Stimulated activated naive CD8-positive, alpha-beta T cell treated with anti-CD3 and anti-CD28 coated beads, Interleukin-15, Interleukin-2, amounts not matched to agents 100 U/mL and 50 U/mL, for 24 hours (primary cell): ENCODE results near the gene WDR20.
"Not testable (repeated sequence)": the region's sequence is repeated elsewhere in the genome, so short reads cannot be mapped to it uniquely, and the experiment has no call there.

ENCODE experiments used
- ATAC-seq: fragments of 150-1000 bp; cut with Tn5 transposase; one replicate; pipeline ENCODE4 v1.10.0; 2021
- DNase-seq: peaks from one replicate; pipeline ENCODE4 v3.0.0; 2021

Gene WDR20

GRCh38 chr14:102131741-102132140 is 8.0 kb upstream of the WDR20 start:
- DNase-seq (no peak), ATAC-seq (no peak)

GRCh38 chr14:102134021-102134420 is 5.7 kb upstream of the WDR20 start:
- not testable (repeated sequence) for DNase-seq, ATAC-seq

- not testable (repeated sequence) for DNase-seq, ATAC-seq
Measured at GRCh38 chr14:102134719-102135118, 5.0 kb upstream of the WDR20 start.

GRCh38 chr14:102135456-102135855 is 4.2 kb upstream of the WDR20 start:
- not testable (repeated sequence) for DNase-seq, ATAC-seq

- DNase-seq = no peak
- ATAC-seq = no peak
Measured at GRCh38 chr14:102138535-102138934, 1.2 kb upstream of the WDR20 start.

- no peak for DNase-seq
- ATAC-seq = no peak
Measured at GRCh38 chr14:102138961-102139285, 774 bp upstream of the WDR20 start.

- ATAC-seq (peak; percentile 7), DNase-seq (peak; percentile 37)
Measured at GRCh38 chr14:102140027-102140749, 491 bp downstream of the WDR20 start.

GRCh38 chr14:102140750-102141145 is 1.1 kb downstream of the WDR20 start:
- ATAC-seq = no peak
- DNase-seq = no peak

- ATAC-seq (no peak), DNase-seq (no peak)
Measured at GRCh38 chr14:102141797-102142196, 2.1 kb downstream of the WDR20 start.

- DNase-seq = no peak
- ATAC-seq = no peak
Measured at GRCh38 chr14:102144914-102145313, 5.2 kb downstream of the WDR20 start.

GRCh38 chr14:102145395-102145794 is 5.7 kb downstream of the WDR20 start:
- no peak for DNase-seq
- ATAC-seq = no peak

GRCh38 chr14:102146423-102146822 is 6.7 kb downstream of the WDR20 start:
- no peak for ATAC-seq
- no peak for DNase-seq

GRCh38 chr14:102150083-102150482 is 10.4 kb downstream of the WDR20 start:
- ATAC-seq (no peak), DNase-seq (no peak)

- DNase-seq (no peak), ATAC-seq (no peak)
Measured at GRCh38 chr14:102150744-102151143, 11.0 kb downstream of the WDR20 start.

- ATAC-seq, DNase-seq: not testable (repeated sequence)
Measured at GRCh38 chr14:102151411-102151810, 11.7 kb downstream of the WDR20 start.

- ATAC-seq (no peak), DNase-seq (no peak)
Measured at GRCh38 chr14:102154121-102154520, 14.4 kb downstream of the WDR20 start.

GRCh38 chr14:102154821-102155549 is 15.3 kb downstream of the WDR20 start:
- DNase-seq = no peak
- ATAC-seq = no peak

GRCh38 chr14:102157346-102157745 is 17.6 kb downstream of the WDR20 start:
- ATAC-seq (no peak), DNase-seq (no peak)

- DNase-seq = no peak
- ATAC-seq = peak; percentile 59
Measured at GRCh38 chr14:102158797-102159196, 19.1 kb downstream of the WDR20 start.

- ATAC-seq (no peak), DNase-seq (no peak)
Measured at GRCh38 chr14:102159841-102160240, 20.1 kb downstream of the WDR20 start.

- DNase-seq (no peak), ATAC-seq (no peak)
Measured at GRCh38 chr14:102162487-102162886, 22.8 kb downstream of the WDR20 start.

GRCh38 chr14:102164241-102164641 is 24.5 kb downstream of the WDR20 start:
- ATAC-seq (no peak), DNase-seq (no peak)

- DNase-seq (no peak), ATAC-seq (no peak)
Measured at GRCh38 chr14:102164965-102165364, 25.3 kb downstream of the WDR20 start.

GRCh38 chr14:102170061-102170460 is 30.4 kb downstream of the WDR20 start:
- no peak for ATAC-seq
- DNase-seq = no peak
